Pancreas (tissue), 10 donors: ENCODE data around the gene IKBKE. TPM values are rescaled to one million over a fixed set of nuclear protein-coding genes. Genes with fewer than 3 reads are reported as not detected.

Experiments used
- ATAC-seq, 4 donors: fragments of 200-7000 bp; cut with Tn5 transposase; one replicate each; pipeline versions ENCODE4 v1.8.0 to v1.9.1; 2020; ENCODE audit warnings: mild to moderate bottlenecking in 4 of 4, moderate library complexity in 4 of 4
- DNase-seq, 6 donors: peaks; one replicate each; pipeline ENCODE4 v3.0.0-alpha.2; 2020
- FAIRE-seq: peaks from 2 replicates; lab custom pipeline; 2012; peaks lifted over from hg19 to GRCh38; lab: Jason Lieb, UNC
- H3K27ac ChIP-seq, 4 donors: fragments of 200-600 bp; sonication (generic); 1 replicate in 3 of 4; 2 replicates in 1 of 4; pipeline versions ENCODE4 v1.5.0 to v1.8.0; 2020
- H3K27me3 ChIP-seq, 4 donors: fragments of 200-600 bp; one replicate each; pipeline ENCODE4 v1.8.0; 2021
- H3K36me3 ChIP-seq, 3 donors: fragments of 200-600 bp; sonication (generic) in 1 of 3; one replicate each; pipeline versions ENCODE4 v1.5.0 to v1.8.0; 2020 to 2021
- H3K4me1 ChIP-seq, 3 donors: fragments of 200-600 bp; one replicate each; pipeline ENCODE4 v1.8.0; 2021
- H3K4me3 ChIP-seq, 4 donors: fragments of 200-600 bp; sonication (generic) in 2 of 4; one replicate each; pipeline versions ENCODE4 v1.5.0 to v1.8.0; 2020 to 2021
- H3K9me3 ChIP-seq, 4 donors: fragments of 200-600 bp; one replicate each; pipeline ENCODE4 v1.8.0; 2021
- CTCF ChIP-seq, 4 donors: fragments of 200-600 bp; sonication (generic) in 3 of 4; IDR thresholded peaks; one replicate each; pipeline versions ENCODE4 v1.5.0 to v1.8.0; 2021; ENCODE audit warnings: antibody characterized with exemption in 4 of 4
- WGBS, 2 donors: extraction: QIAGEN DNeasy Blood & Tissue Kit; methylation state at CpG; one replicate each; pipeline ENCODE4 v1.1.7; 2013; 5-methylcytosine and 5-hydroxymethylcytosine counted together
- intact Hi-C, 3 donors: fragments of 100-400 bp; cut with DNase I; formaldehyde crosslinking; loops; one replicate each; pipeline versions ENCODE4 v1.11.1 to v1.14.2; 2022
- polyA plus RNA-seq, 2 donors: library from polyadenylated mRNA; stranded (reverse); fragments of 200-250 nt; gene quantifications; one replicate each; pipeline ENCODE4 v1.2.3, GENCODE V29; 2013
- total RNA-seq, 6 donors: library from RNA; stranded (reverse); fragmentation: NEBNext Ultra II Directional in 4 of 6; extraction: Animal tissue kit (Norgen Biotek cat#: 25700) in 4 of 6; gene quantifications; one replicate each; pipeline versions ENCODE4 v1.2.1 to v1.2.4, GENCODE V29; 2021 to 2023
- donor health status: healthy with polysubstance abuse.
- donor health status: DM: no; HTN: no; CAD: no; lungs with moderate emphysema.
- donor health status: DM: no; HTN: no; CAD: no.
- donor health status: control.
- donor health status: control.
- donor health status: Bipolar disorder and iron deficiency.
- donor health status: DM: yes; HTN: yes; CAD: no.
- donor health status: DM: no; HTN: no; CAD: no.
- donor health status: DM: no; HTN: no; CAD: no.
- donor health status: DM: yes; HTN: yes; CAD: no.

Gene IKBKE
- total and polyA plus RNA-seq, 8 donors: 1.8 to 9.9 (median 3.4) TPM

- Histone ChIP-seq H3K27ac (no peak overlapping the region), H3K9me3 (no peaks in the 10 kb centered on the region), H3K36me3 (no peaks in the 10 kb centered on the region), H3K4me3 (no peak overlapping the region), H3K4me1 (peaks cover 0 to 9% (median 0%) of the 10 kb centered on the region in 3 donors), H3K27me3 (no peaks in the 10 kb centered on the region)
- no peak for ATAC-seq
- intact Hi-C loops: no loop called here
- WGBS, 2 donors: 79 to 86% methylated on average over 4 of the region's 4 CpGs
- no peak for FAIRE-seq
- TF ChIP-seq CTCF (IDR thresholded peaks at IDR 0.05): no peak
- DNase-seq: no peak
Measured at GRCh38 chr1:206429421-206429820, 40.9 kb upstream of the IKBKE start.

GRCh38 chr1:206430031-206430983 lies 40.0 kb upstream of the IKBKE start:
- ATAC-seq (peak; percentile 66 to 88 (median 80)), FAIRE-seq (no peak), DNase-seq (no peak)
- intact Hi-C loops: no loop called here
- H3K4me1 ChIP-seq: peaks cover 0 to 9% (median 0%) of the 10 kb centered on the region in 3 donors
- H3K27ac ChIP-seq: no peak overlapping the region
- H3K27me3 ChIP-seq: no peaks in the 10 kb centered on the region
- H3K9me3 ChIP-seq: no peaks in the 10 kb centered on the region
- H3K36me3 ChIP-seq: no peaks in the 10 kb centered on the region
- no peak overlapping the region for H3K4me3 ChIP-seq
- TF ChIP-seq CTCF (IDR thresholded peaks at IDR 0.05): no peak
- 57 to 59% methylated on average over 9 of the region's 9 CpGs for WGBS, 2 donors

- Histone ChIP-seq H3K4me3 (no peak overlapping the region), H3K4me1 (peaks cover 0 to 4% (median 0%) of the 10 kb centered on the region in 3 donors), H3K9me3 (no peaks in the 10 kb centered on the region), H3K36me3 (no peaks in the 10 kb centered on the region), H3K27ac (no peak overlapping the region), H3K27me3 (no peaks in the 10 kb centered on the region)
- no peak for ATAC-seq
- no peak for DNase-seq
- intact Hi-C loops: no loop called here
- no peak for FAIRE-seq
- WGBS, 2 donors: 67 to 91% methylated on average over 1 of the region's 1 CpG
- no peak for TF ChIP-seq CTCF (IDR thresholded peaks at IDR 0.05)
Measured at GRCh38 chr1:206435445-206435844, 34.8 kb upstream of the IKBKE start.

DNA sequence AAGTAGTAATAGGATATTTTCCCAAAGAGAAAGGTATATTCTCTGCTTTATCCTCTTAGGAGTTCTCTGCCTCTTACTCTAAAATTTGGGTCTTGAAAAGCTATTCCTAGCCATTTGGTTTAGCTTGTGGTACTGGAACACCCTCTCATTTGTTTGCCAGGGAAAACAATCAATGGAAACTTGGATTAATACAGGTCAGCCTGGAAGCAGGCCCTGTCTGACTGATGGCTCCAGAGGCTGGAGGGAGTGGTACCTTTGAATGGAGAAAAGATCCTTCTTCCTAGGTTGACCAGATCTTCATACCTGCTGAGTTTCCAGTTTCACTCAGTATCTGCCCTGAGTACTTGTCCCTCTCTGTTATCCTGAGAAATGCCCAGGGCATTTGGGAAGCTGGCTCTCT lies 31.7 kb upstream of the IKBKE start:
- DNase-seq (no peak), FAIRE-seq (no peak), ATAC-seq (no peak)
- Histone ChIP-seq H3K4me3 (no peak overlapping the region), H3K9me3 (no peaks in the 10 kb centered on the region), H3K4me1 (no peaks in the 10 kb centered on the region), H3K27ac (no peak overlapping the region), H3K36me3 (no peaks in the 10 kb centered on the region), H3K27me3 (no peaks in the 10 kb centered on the region)
- intact Hi-C loops: no loop called here
- no peak for TF ChIP-seq CTCF (IDR thresholded peaks at IDR 0.05)

DNA sequence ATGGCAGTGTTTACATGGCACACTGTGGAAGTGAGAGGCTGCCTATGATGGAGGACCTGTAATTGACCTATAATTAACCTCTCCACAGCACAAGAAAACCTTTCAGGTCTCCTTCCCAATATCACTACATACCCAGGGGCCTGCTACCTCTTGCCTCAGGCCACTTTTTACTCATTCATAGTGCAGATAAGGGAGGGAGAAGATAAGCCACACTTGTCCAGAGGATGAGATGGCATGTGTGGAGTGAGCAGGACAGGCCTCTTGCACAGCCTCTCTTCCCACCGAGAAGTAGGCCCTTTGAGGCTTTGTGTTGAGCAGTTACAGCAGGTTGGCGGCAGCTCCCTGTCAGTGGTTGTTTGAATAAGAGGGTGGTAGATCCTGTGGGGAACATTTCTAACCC lies 31.1 kb upstream of the IKBKE start:
- Histone ChIP-seq H3K9me3 (no peaks in the 10 kb centered on the region), H3K27me3 (no peaks in the 10 kb centered on the region), H3K36me3 (no peaks in the 10 kb centered on the region), H3K4me1 (no peaks in the 10 kb centered on the region), H3K27ac (no peak overlapping the region), H3K4me3 (no peak overlapping the region)
- WGBS, 2 donors: 83 to 92% methylated on average over 2 of the region's 2 CpGs
- intact Hi-C loops: no loop called here
- no peak for FAIRE-seq
- no peak for DNase-seq
- ATAC-seq: no peak
- TF ChIP-seq CTCF (IDR thresholded peaks at IDR 0.05): no peak
